Measurements from ENCODE around the gene GALNT13. TPM values are rescaled to one million over a fixed set of nuclear protein-coding genes. Genes with fewer than 3 reads are reported as not detected.

Gene GALNT13
- total and polyA plus RNA-seq, 2 of the 13 experiments (the other 11 are each of a cell fraction or from before 2014, with no cell fraction given), result 1.3 to 5.0 TPM

GRCh38 chr2:154049561-154049960 lies 177.8 kb downstream of the GALNT13 start:
- Histone ChIP-seq H4K20me1 (ENCODE audit: insufficient read depth, low read length) (no peaks in the 10 kb centered on the region), H3K36me3 (replicated peaks in 1 of 2; ENCODE audit: control insufficient read depth in 1 of 2, insufficient read depth in 2 of 2, low read length in 2 of 2) (no peaks in the 10 kb centered on the region), H2AFZ (ENCODE audit: low read length) (no peak overlapping the region), H3K9ac (ENCODE audit: insufficient read depth, low read depth, low read length) (no peak overlapping the region), H3K4me1 (ENCODE audit: insufficient read depth, low read length) (no peaks in the 10 kb centered on the region), H3K4me2 (ENCODE audit: low read depth, low read length) (no peak overlapping the region), H3K27ac (ENCODE audit: extremely low read length, insufficient read depth, low read length) (no peak overlapping the region), H3K27me3 (ENCODE audit: control insufficient read depth in 1 of 2, insufficient read depth in 2 of 2, low read length in 2 of 2) (no peaks in the 10 kb centered on the region), H3K79me2 (ENCODE audit: insufficient read depth, low read length) (no peaks in the 10 kb centered on the region), H3K4me3 (replicated peaks in 1 of 3; ENCODE audit: insufficient read depth in 1 of 3, low read depth in 2 of 3, low read length in 3 of 3) (no peak overlapping the region), H3K9me3 (ENCODE audit: low read length) (no peaks in the 10 kb centered on the region)
- CTCF ChIA-PET (ENCODE audit: low intra/inter-chr PET ratio, low total read pairs), result no interaction called here
- FAIRE-seq, result no peak
- WGBS (ENCODE audit: low lambda C conversion rate), result 2% methylated on average over 1 of the region's 1 CpG
- in situ Hi-C loops (cut with HindIII; ENCODE audit: extremely low pct_ligation_motif_present, low pct_unique_long_range_greater_than_20kb), result no loop called here
- intact Hi-C loops (cut with micrococcal nuclease; ENCODE audit: unreplicated experiment), result no loop called here
- ATAC-seq, result no peak
- POLR2A ChIA-PET, result no interaction called here
- no TSS peak for BruUV-seq (replicated peaks)
- no peak for DNase-seq (ENCODE audit: low spot score)
- TF ChIP-seq TFE3 (CRISPR knock-in tag; IDR thresholded peaks at IDR 0.05), result no peak
- no peak for TF ChIP-seq HNF4G (IDR thresholded peaks at IDR 0.05; ENCODE audit: borderline replicate concordance, low read depth, low read length)
- TF ChIP-seq HNF4G (CRISPR knock-in tag; IDR thresholded peaks at IDR 0.05; ENCODE audit: borderline replicate concordance, low read depth), result no peak
- TF ChIP-seq ZNF564 (CRISPR knock-in tag; IDR thresholded peaks at IDR 0.05), result no peak
- no peak for TF ChIP-seq SRY (CRISPR knock-in tag; IDR thresholded peaks at IDR 0.05)
- TF ChIP-seq ZNF484 (CRISPR knock-in tag; IDR thresholded peaks at IDR 0.05; ENCODE audit: borderline replicate concordance, low read depth), result no peak
- no peak for TF ChIP-seq CENPT (CRISPR knock-in tag; IDR thresholded peaks at IDR 0.05; ENCODE audit: low read depth)
- no peak for TF ChIP-seq ZUFSP (CRISPR knock-in tag; IDR thresholded peaks at IDR 0.05; ENCODE audit: borderline replicate concordance)
- no peak for TF ChIP-seq ZNF343 (CRISPR knock-in tag; IDR thresholded peaks at IDR 0.05)
- no peak for TF ChIP-seq SATB2 (CRISPR knock-in tag; IDR thresholded peaks at IDR 0.05)
- TF ChIP-seq FOXA3 (CRISPR knock-in tag; IDR thresholded peaks at IDR 0.05), result no peak
- no peak for TF ChIP-seq SMAD9 (CRISPR knock-in tag; IDR thresholded peaks at IDR 0.05)
- TF ChIP-seq ZNF883 (CRISPR knock-in tag; IDR thresholded peaks at IDR 0.05; ENCODE audit: not compliant biosample characterization), result no peak
- TF ChIP-seq ZBTB39 (CRISPR knock-in tag; IDR thresholded peaks at IDR 0.05), result no peak
- TF ChIP-seq KLF12 (CRISPR knock-in tag; IDR thresholded peaks at IDR 0.05; ENCODE audit: borderline replicate concordance), result no peak
- TF ChIP-seq PRDM10 (CRISPR knock-in tag; IDR thresholded peaks at IDR 0.05; ENCODE audit: low read depth), result no peak
- no peak for TF ChIP-seq ZNF468 (CRISPR knock-in tag; IDR thresholded peaks at IDR 0.05)
- no peak for TF ChIP-seq ERF (CRISPR knock-in tag; IDR thresholded peaks at IDR 0.05)
